C4-2B (cell line): Measurements from ENCODE around the gene FAM240B.

ENCODE experiments used
- H3K27ac ChIP-seq: fragments of 450-650 bp; 2 replicates; pipeline ENCODE4 v1.5.1; 2017
- CTCF ChIP-seq: fragments of 450-650 bp; conservative IDR thresholded peaks from 2 replicates; pipeline ENCODE4 v1.5.1; 2017; ENCODE audit warnings: mild to moderate bottlenecking
- ZFX ChIP-seq: fragments of 450-650 bp; IDR thresholded peaks from 2 replicates; pipeline ENCODE4 v1.6.1; 2017

The FAM240B gene

DNA sequence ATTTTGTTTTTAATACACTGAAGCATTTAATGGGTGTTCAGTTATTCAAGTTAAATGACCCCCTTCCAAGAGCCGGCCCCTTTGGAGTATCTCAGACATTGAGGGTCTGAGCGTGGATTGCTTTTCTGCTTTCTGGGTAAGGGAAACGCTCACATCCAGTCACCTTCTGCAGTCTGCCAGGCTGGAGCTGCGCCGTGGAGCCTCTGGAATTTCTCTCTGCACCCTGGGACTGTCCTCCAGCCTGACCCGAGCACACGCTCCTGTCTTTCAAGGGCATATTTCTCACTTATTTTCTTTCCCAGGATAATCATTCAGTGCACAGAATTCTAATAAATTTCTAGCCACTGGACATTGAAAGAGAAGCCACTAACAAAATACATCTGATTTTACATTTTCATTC is 13.4 kb downstream of the FAM240B start:
- no peak overlapping the region for H3K27ac ChIP-seq
- TF ChIP-seq CTCF: no peak
- TF ChIP-seq ZFX: no peak

DNA sequence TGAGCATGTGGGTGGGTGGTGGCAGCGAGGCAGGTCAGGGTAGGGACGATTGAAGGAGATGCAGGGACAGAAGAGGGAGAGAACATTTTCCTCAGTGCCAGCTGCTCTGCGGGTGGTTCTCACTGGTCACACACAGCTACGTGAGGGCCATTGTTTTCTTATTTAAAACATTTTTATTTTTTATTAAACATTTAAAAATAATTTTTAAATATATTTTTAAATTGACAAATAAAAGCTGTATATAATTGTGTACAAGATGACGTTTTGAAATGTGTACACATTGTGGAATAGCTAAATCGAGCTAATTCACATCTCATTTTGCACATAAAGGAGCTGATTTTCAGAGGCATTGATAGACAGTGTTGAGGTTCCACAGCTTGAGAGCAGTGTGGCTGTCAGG is 14.0 kb downstream of the FAM240B start:
- no peak overlapping the region for H3K27ac ChIP-seq
- TF ChIP-seq CTCF (no peak), ZFX (no peak)

GRCh38 chr9:38700695-38701094 is 19.2 kb downstream of the FAM240B start:
- TF ChIP-seq CTCF (no peak), ZFX (no peak)
- H3K27ac ChIP-seq: no peak overlapping the region

GRCh38 chr9:38699337-38699736 is 20.6 kb downstream of the FAM240B start:
- H3K27ac ChIP-seq: no peak overlapping the region
- no peak for TF ChIP-seq CTCF
- no peak for TF ChIP-seq ZFX

DNA sequence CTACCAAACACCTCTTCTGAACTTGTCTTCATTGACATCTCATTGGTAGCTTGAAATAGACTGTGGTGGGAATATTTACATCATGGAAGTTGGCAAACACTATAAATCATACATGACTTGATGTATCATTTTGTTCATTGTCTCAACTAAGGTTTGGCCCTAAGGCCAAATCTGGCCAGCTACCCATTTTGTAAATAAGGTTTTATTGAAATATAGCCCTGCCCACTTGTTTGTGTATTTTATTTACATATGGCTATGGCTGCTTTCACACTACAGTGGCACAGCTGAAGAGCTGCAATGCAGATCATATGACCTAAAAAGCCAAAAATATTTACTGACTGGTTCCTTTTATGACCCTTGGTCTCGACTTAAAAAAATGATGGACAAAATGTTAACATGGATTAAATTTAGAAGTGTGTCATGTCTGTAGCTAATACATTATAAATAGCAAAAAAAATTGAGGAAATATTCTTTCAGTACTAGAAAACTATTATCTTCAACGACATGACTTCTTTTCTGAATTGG is 22.1 kb downstream of the FAM240B start:
- TF ChIP-seq ZFX: no peak
- TF ChIP-seq CTCF: no peak
- H3K27ac ChIP-seq: no peak overlapping the region

GRCh38 chr9:38696999-38697398 is 22.9 kb downstream of the FAM240B start:
- TF ChIP-seq ZFX (no peak), CTCF (no peak)
- H3K27ac ChIP-seq: no peak overlapping the region

DNA sequence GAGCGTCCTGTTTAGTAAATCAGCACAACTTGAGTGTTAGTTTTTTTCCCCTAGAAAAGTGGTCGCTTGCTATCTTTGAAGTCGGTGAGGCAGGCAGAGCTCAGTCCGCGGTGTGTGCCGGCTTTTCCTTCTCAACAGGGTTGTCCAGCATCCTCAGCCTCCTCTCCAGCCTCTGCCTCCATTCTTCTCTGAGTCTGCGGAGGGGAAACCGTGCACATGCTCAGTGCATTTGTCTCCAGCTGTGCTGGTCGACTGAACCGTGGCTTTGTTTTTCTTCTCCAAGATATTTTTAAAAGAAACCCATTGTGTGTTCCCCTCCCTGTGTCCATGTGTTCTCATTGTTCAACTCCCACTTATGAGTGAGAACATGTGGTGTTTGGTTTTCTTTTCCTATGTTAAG is 25.3 kb downstream of the FAM240B start:
- TF ChIP-seq CTCF: no peak
- TF ChIP-seq ZFX: no peak
- H3K27ac ChIP-seq: no peak overlapping the region
